Measurements from ENCODE around the gene IFNL4.
"Not testable (repeated sequence)": the region's sequence is repeated elsewhere in the genome, so short reads cannot be mapped to it uniquely, and the experiment has no call there.

The IFNL4 gene

GRCh38 chr19:39254531-39255345 is 6.1 kb upstream of the IFNL4 start:
- DNase-seq (ENCODE audit: low spot score), result no peak

DNA sequence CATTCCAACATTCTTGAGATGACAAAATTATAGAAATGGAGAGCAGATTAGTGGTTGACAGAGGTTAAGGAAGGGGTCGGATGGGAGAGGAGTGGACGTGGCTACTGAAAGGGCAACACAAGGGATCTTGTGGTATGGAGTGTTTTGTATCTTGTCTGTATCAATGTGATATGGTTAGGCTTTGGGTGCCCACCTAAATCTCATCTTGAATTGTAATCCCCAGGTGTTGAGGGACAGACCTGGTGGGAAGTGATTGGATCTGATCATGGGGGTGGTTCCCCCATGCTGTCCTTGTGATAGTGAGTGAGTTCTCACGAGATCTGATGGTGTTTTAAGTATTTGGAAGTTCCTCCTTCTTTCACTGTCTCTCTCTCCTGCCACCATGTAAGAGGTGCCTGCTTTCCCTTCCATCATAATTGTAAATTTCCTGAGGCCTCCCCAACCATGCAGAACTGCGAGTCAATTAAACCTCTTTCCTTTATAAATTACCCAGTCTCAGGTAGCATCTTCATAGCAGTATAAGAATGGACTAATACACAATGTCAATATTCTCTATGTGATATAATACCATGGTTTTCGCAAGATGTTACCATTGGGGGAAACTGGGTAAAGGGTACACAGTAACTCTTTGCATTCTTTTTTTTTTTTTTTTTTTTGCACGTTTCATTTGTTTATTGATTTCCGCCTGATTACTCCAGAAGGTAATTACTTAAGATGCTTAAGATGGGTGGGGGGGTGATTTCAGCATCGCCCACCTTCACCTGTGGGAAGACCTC is 4.9 kb upstream of the IFNL4 start:
- no peak for DNase-seq (ENCODE audit: low spot score)

DNA sequence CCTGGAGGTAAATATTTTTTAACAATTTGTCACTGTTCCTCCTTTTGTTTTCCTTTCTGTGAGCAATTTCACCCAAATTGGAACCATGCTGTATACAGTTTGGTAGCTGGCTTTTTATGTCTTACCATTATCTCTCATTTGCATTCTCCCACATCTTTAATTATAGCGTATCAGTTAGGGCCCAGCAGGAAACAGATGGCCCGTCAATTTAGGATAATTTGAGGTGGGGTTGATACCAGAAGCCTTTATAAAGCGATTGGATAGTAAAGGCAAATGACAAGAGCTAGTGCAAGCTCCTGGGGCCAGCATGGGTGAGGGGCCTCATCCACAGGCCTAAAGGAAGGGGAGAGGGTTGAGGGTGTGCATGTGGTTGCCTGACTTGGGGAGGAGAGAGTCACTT is 3.8 kb upstream of the IFNL4 start:
- no peak for DNase-seq (ENCODE audit: low spot score)

DNA sequence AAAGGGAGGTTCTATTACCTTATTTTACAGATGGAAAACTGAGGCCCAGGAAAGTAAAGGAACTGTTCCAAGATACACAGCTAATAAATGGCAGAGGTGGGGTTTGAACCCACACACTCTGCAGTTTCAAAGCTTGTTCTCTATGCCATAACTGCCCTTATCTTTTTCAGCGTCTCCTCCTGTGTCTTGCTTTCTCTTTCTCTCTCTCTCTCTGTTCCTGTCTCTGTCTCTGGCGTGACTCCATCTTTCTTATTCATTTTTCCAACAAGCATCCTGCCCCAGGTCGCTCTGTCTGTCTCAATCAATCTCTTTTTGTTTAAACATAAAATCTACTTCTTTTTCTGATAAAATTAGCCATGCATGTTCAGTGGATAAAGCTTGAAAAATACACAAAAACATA is 3.2 kb upstream of the IFNL4 start:
- DNase-seq (ENCODE audit: low spot score), result no peak

- no peak for DNase-seq (ENCODE audit: low spot score)
Measured at GRCh38 chr19:39251081-39251480, 2.4 kb upstream of the IFNL4 start.

- DNase-seq (ENCODE audit: low spot score), result no peak
Measured at GRCh38 chr19:39247701-39248664, 673 bp downstream of the IFNL4 start.

GRCh38 chr19:39246951-39247669 is 1.5 kb downstream of the IFNL4 start:
- no peak for DNase-seq (ENCODE audit: low spot score)

GRCh38 chr19:39245166-39245565 is 3.5 kb downstream of the IFNL4 start:
- DNase-seq (ENCODE audit: low spot score), result not testable (repeated sequence)

DNA sequence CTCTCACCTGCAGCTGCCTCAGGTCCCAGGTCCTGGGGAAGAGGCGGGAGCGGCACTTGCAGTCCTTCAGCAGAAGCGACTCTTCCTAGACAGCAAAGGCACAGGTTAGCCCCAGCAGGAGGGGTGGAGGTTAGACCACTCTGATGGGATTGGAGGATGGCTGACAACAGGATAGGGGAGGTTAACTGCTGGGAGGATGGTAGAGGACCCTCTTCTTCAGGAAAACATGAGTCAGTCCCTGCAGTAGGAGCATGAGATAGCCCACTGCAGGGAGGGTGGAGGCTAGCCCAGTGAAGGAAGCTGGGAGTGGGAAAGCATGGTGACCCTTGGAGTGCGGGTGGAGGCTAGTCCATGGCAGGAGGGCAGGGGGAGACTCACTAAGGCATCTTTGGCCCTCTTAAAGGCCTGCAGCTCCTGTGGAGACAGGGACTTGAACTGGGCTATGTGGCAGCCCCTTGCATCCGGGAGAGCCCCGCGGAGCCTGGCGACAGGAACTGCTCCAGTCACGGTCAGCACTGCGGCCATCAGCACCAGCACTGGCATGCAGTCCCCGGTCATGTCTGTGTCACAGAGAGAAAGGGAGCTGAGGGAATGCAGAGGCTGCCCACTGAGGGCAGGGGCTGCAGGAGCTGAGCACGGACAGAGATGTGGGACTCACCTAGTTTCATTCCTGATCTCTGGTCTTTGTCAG is 4.1 kb downstream of the IFNL4 start, which contains the start of gene IFNL3:
IFNL3 (minus strand) TSS at position 597 of the 691 bp plus-strand sequence; CDS start at position 558, 39 bp downstream.
- DNase-seq (ENCODE audit: low spot score), result not testable (repeated sequence)

GRCh38 chr19:39243741-39244140 is 4.9 kb downstream of the IFNL4 start:
- not testable (repeated sequence) for DNase-seq (ENCODE audit: low spot score)

GRCh38 chr19:39240421-39240820 is 8.2 kb downstream of the IFNL4 start:
- no peak for DNase-seq (ENCODE audit: low spot score)

GRCh38 chr19:39238944-39239343 is 9.7 kb downstream of the IFNL4 start:
- no peak for DNase-seq (ENCODE audit: low spot score)

DNA sequence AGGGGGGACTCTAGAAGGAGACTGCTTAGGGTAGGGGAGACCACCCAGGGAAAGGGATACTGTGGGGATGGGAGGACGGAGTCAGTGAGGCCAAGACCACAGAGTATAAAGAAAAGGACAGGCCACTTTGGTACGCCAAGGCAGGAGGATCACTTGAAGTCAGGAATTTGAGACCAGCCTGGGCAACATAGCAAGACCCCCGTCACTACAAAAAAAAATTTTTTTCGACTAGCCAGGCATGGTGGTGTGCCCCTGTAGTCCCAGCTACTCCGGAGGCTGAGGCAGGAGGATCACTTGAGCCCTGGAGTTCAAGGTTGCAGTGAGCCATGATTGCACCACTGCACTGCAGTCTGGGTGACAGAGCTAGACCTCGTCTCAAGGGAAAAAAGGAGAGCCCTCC is 10.4 kb downstream of the IFNL4 start:
- no peak for DNase-seq (ENCODE audit: low spot score)

DNA sequence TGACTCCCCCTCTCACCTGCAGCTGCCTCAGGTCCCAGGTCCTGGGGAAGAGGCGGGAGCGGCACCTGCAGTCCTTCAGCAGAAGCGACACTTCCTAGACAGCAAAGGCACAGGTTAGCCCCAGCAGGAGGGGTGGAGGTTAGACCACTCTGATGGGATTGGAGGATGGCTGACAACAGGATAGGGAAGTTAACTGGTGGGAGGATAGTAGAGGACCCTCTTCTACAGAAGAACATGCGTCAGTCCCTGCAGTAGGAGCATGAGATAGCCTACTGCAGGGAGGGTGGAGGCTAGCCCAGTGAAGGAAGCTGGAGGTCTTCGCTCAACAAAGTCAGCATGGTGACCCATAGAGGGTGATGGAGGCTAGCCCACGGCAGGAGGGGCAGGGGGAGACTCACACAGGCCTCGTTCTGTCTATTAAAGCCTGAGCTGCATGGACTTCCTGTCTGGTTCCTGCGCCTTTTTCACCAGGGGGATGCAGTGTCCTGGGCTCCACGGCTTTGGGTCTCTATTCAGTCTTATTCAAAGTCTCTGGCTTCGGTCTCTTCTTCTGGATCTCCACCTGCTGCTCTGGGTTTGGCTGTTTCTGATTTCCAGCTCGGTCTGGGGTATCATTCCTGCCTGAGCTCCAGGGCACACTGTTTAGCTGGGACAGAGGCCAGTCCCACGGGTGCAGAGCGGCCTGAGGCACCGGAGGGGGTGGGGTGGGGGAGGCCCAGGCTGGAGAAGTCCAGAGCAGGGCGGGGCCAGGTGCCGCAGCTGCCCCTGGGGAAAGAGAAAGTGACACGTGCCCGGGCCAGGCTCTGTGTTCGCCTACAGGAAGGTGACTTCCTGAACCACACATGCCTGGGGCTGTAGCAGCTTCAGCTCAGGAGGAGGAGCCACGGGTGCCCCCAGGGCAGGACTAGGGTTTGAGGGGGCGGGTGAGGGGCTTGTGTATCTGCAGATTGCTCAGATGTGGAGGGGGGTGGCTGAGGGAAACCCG is 11.2 kb downstream of the IFNL4 start:
- DNase-seq (ENCODE audit: low spot score), result no peak

- no peak for DNase-seq (ENCODE audit: low spot score)
Measured at GRCh38 chr19:39236527-39236926, 12.1 kb downstream of the IFNL4 start.

- DNase-seq (ENCODE audit: low spot score), result no peak
Measured at GRCh38 chr19:39232708-39233107, 15.9 kb downstream of the IFNL4 start.

DNA sequence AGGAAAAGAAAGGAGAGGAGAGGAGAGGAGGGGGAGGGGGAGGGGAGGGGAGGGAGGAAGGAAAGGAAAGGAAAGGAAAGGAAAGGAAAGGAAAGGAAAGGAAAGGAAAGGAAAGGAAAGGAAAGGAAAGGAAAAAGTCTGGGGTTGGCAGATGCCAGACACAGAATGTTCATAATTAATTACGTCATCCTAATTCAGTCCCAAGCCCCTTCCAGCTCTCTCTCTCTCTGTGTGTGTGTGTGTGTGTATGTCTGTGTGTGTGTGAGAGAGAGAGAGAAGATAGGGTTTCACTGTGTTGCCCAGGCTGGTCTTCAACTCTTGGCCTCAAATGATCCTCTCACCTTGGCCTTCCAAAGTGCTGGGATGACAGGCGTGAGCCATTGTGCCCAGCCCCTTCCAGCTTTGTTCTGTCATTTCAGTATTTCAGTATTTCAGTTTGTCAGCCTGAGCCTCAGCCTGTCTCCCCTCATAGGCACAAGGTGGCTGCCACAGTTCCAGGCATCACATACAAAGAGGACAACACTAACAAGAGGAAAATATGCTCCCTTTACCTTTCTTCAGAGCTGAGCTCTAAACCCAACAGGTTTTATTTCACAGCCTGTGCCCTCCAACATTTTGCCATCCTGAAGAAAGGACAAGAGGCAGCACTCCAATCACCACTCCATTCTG is 18.4 kb downstream of the IFNL4 start:
- DNase-seq (ENCODE audit: low spot score), result no peak

- no peak for DNase-seq (ENCODE audit: low spot score)
Measured at GRCh38 chr19:39224910-39225309, 23.7 kb downstream of the IFNL4 start.

DNA sequence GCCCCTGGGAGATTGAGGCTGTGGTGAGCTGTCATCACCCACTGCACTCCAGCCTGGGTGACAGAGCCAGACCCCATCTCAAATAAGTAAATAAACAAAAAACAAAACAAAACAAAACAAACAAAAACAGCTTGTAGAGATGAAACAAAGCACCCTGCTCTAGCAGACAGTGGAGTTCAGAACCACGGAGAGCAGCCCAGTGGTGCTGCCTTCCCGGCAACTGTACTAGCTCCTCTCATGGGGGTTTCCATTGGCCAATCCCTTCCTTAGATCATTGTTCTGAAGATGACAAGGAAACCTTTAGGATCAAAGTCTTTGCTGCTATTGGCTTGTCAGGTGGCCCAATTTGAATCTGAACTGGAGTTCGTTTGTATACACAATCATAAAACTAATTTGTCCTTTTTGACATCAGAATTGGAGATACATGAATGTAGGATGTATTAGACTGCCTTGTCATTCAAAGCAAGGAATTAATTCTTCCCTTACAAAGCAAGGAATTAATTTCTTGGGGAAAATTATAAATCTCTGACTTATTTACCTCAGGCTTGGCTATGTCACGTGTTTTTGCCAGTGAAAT is 24.9 kb downstream of the IFNL4 start:
- no peak for DNase-seq (ENCODE audit: low spot score)

Data from kidney capillary endothelial cell (primary cell).